Kidney capillary endothelial cell (primary cell): ENCODE results near the gene EME2.
"Not testable (repeated sequence)": the region's sequence is repeated elsewhere in the genome, so short reads cannot be mapped to it uniquely, and the experiment has no call there.

Experiments used
- DNase-seq: peaks from one replicate; pipeline ENCODE4 v3.0.0-alpha.2; 2018; ENCODE audit warnings: low spot score

The EME2 gene

GRCh38 chr16:1791256-1791942, 18.8 kb downstream of the EME2 start:
- no peak for DNase-seq

GRCh38 chr16:1791943-1792812, 19.6 kb downstream of the EME2 start:
- DNase-seq, result no peak

GRCh38 chr16:1792836-1793577, 20.4 kb downstream of the EME2 start:
- no peak for DNase-seq

- DNase-seq, result no peak
These were observed 21.1 kb downstream of the EME2 start, which contains the start of gene IGFALS for GRCh38 chr16:1793578-1794220. Gene IGFALS (minus strand): TSS chr16:1793705. CDS start chr16:1793652, 53 bp downstream.

- DNase-seq, result no peak
These were observed 21.7 kb downstream of the EME2 start for GRCh38 chr16:1794221-1794871.

GRCh38 chr16:1794908-1795666, 22.5 kb downstream of the EME2 start:
- no peak for DNase-seq

- DNase-seq, result not testable (repeated sequence)
These were observed 26.7 kb downstream of the EME2 start for GRCh38 chr16:1799263-1799662.

GRCh38 chr16:1800701-1801100, 28.1 kb downstream of the EME2 start:
- DNase-seq, result no peak

GRCh38 chr16:1807626-1808025, 35.0 kb downstream of the EME2 start:
- no peak for DNase-seq

- DNase-seq, result no peak
These were observed 36.1 kb downstream of the EME2 start for GRCh38 chr16:1808691-1809090.

GRCh38 chr16:1809281-1809801, 36.7 kb downstream of the EME2 start:
- DNase-seq, result no peak

GRCh38 chr16:1810106-1810505, 37.5 kb downstream of the EME2 start:
- no peak for DNase-seq

- no peak for DNase-seq
These were observed 37.9 kb downstream of the EME2 start for GRCh38 chr16:1810536-1810935.

- DNase-seq, result peak; percentile 10
These were observed 40.1 kb downstream of the EME2 start for GRCh38 chr16:1812732-1813163.

- no peak for DNase-seq
These were observed 42.9 kb downstream of the EME2 start for GRCh38 chr16:1815461-1815860.

GRCh38 chr16:1816396-1817275, 44.0 kb downstream of the EME2 start:
- no peak for DNase-seq

GRCh38 chr16:1817276-1817589, 44.6 kb downstream of the EME2 start:
- no peak for DNase-seq

- DNase-seq, result no peak
These were observed 45.1 kb downstream of the EME2 start for GRCh38 chr16:1817716-1818115.

- no peak for DNase-seq
These were observed 45.7 kb downstream of the EME2 start for GRCh38 chr16:1818204-1818872.
